ENCODE results near the gene MCF2L2. TPM values are rescaled to one million over a fixed set of nuclear protein-coding genes. Genes with fewer than 3 reads are reported as not detected.

MCF2L2 gene
- total and polyA plus RNA-seq, 9 donors: 0.09 to 0.56 (median 0.24) TPM

GRCh38 chr3:183262875-183263378 lies 165.5 kb downstream of the MCF2L2 start:
- 88% methylated on average over 3 of the region's 3 CpGs for WGBS (ENCODE audit: insufficient coverage)
- no peaks in the 10 kb centered on the region for H3K9me3 ChIP-seq (replicated peaks; ENCODE audit: control insufficient read depth, low read depth, low read length)
- H3K27me3 ChIP-seq (ENCODE audit: control insufficient read depth, insufficient read depth, low read length): no peaks in the 10 kb centered on the region
- DNase-seq: no peak
- peaks cover 15% of the 10 kb centered on the region for H3K4me1 ChIP-seq (ENCODE audit: control insufficient read depth, insufficient read depth, low read length)
- H3K4me3 ChIP-seq (ENCODE audit: low read length): no peak overlapping the region
- H3K27ac ChIP-seq (ENCODE audit: low read length): no peak overlapping the region
- no peaks in the 10 kb centered on the region for H3K36me3 ChIP-seq (ENCODE audit: control insufficient read depth, insufficient read depth, low read length)

DNA sequence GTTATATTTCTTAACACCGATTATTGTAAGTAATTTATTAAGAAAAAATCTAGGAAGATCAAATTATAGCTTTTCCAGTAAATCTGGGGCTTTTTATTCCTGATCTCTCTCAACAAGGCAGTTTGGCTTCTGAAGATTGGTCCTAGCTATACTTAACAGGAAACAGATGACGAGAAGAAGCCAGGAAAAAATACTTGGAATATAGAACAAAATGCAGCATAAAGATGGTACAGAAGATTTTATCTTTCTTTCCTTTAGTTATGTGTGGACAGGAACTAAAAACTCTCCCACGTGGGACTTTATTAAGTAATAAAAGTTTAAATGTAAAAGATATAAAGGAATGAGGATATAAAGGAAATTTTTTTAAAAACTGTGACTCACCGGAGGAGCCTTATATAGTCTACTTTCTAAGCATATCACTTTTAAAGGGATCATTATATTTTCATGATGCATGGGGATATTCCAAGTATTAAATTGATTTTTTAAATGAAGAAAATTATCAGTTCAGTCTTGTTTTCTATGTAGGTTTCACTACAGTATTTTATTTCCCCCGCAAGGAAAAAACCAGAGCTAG lies 167.2 kb downstream of the MCF2L2 start:
- no CpG with 5 or more reads among the region's 5 CpGs for WGBS (ENCODE audit: insufficient coverage)
- H3K9me3 ChIP-seq (replicated peaks; ENCODE audit: control insufficient read depth, low read depth, low read length): no peaks in the 10 kb centered on the region
- H3K36me3 ChIP-seq (ENCODE audit: control insufficient read depth, insufficient read depth, low read length): no peaks in the 10 kb centered on the region
- no peak overlapping the region for H3K4me3 ChIP-seq (ENCODE audit: low read length)
- H3K27me3 ChIP-seq (ENCODE audit: control insufficient read depth, insufficient read depth, low read length): no peaks in the 10 kb centered on the region
- no peak overlapping the region for H3K27ac ChIP-seq (ENCODE audit: low read length)
- peak; percentile 67 for DNase-seq
- peaks cover 10% of the 10 kb centered on the region for H3K4me1 ChIP-seq (ENCODE audit: control insufficient read depth, insufficient read depth, low read length)

DNA sequence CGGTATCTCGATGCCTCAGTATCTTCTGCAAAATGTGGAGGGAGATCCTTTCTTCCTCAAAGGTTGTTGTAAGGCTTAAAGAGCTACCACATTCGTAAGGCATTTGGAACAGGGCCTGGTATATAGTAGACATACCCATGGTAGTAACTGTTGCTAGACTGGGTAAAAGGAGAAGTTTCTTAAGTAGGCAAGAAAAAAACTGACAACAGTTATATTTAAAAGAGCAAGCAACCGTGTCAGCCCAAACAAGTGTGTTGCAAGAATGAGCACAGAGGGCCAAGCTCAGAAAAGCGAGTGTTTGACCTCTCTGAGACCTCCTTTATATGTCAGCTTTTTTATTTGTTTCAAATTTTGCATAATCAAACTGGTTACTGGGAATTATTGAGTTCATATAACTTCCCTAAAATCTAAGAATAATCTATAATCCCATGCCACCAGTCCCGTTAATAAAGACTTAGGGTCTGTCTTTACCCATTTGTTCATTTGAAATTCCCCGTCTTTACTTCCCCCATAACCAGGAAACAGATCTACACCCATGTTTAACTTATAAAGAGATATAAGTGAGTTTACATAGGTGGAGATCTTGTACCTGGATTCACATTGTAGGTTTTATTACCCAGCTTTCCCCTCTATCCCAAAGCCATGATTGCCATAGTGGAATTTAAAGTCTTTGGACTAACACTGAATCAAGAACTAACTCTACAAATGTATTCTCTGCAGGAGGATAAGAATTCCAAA lies 168.1 kb downstream of the MCF2L2 start:
- H3K27me3 ChIP-seq (ENCODE audit: control insufficient read depth, insufficient read depth, low read length): no peaks in the 10 kb centered on the region
- peaks cover 4% of the 10 kb centered on the region for H3K4me1 ChIP-seq (ENCODE audit: control insufficient read depth, insufficient read depth, low read length)
- no peaks in the 10 kb centered on the region for H3K36me3 ChIP-seq (ENCODE audit: control insufficient read depth, insufficient read depth, low read length)
- WGBS (ENCODE audit: insufficient coverage): 70% methylated on average over 2 of the region's 7 CpGs
- no peak overlapping the region for H3K4me3 ChIP-seq (ENCODE audit: low read length)
- peak; percentile 63 for DNase-seq
- H3K27ac ChIP-seq (ENCODE audit: low read length): peak overlapping the region; percentile 22
- H3K9me3 ChIP-seq (replicated peaks; ENCODE audit: control insufficient read depth, low read depth, low read length): no peaks in the 10 kb centered on the region

GRCh38 chr3:183259621-183260020 lies 168.8 kb downstream of the MCF2L2 start:
- Histone ChIP-seq H3K27ac (ENCODE audit: low read length) (peak overlapping the region; percentile 3), H3K9me3 (replicated peaks; ENCODE audit: control insufficient read depth, low read depth, low read length) (no peaks in the 10 kb centered on the region), H3K4me3 (ENCODE audit: low read length) (no peak overlapping the region), H3K36me3 (ENCODE audit: control insufficient read depth, insufficient read depth, low read length) (no peaks in the 10 kb centered on the region), H3K27me3 (ENCODE audit: control insufficient read depth, insufficient read depth, low read length) (no peaks in the 10 kb centered on the region), H3K4me1 (ENCODE audit: control insufficient read depth, insufficient read depth, low read length) (peaks cover 2% of the 10 kb centered on the region)
- no CpG with 5 or more reads among the region's 2 CpGs for WGBS (ENCODE audit: insufficient coverage)
- no peak for DNase-seq

GRCh38 chr3:183259087-183259486 lies 169.3 kb downstream of the MCF2L2 start:
- no peak overlapping the region for H3K4me3 ChIP-seq (ENCODE audit: low read length)
- WGBS (ENCODE audit: insufficient coverage): 75% methylated on average over 1 of the region's 3 CpGs
- H3K36me3 ChIP-seq (ENCODE audit: control insufficient read depth, insufficient read depth, low read length): no peaks in the 10 kb centered on the region
- no peak overlapping the region for H3K27ac ChIP-seq (ENCODE audit: low read length)
- H3K9me3 ChIP-seq (replicated peaks; ENCODE audit: control insufficient read depth, low read depth, low read length): no peaks in the 10 kb centered on the region
- no peak for DNase-seq
- H3K27me3 ChIP-seq (ENCODE audit: control insufficient read depth, insufficient read depth, low read length): no peaks in the 10 kb centered on the region
- H3K4me1 ChIP-seq (ENCODE audit: control insufficient read depth, insufficient read depth, low read length): peaks cover 2% of the 10 kb centered on the region

DNA sequence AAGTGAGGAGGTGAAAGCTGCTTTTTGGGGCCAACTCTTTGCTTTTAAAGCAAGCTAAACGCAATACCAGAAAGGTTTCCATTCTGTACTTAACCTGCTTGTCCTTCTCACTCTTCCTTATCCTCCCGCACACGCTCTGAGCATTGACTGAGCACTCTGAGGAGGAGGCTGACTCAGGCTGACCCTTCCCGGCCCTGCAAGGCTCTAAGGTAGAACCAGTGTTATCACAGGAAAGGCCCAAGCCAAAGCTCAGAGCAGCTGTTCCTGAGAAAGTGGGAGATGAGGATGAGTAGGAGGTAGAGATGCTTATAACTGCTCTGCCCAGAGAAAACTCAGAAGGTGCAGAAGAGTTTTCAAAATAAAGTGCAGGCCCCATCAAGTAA lies 173.1 kb downstream of the MCF2L2 start:
- Histone ChIP-seq H3K4me1 (ENCODE audit: control insufficient read depth, insufficient read depth, low read length) (peaks cover 5% of the 10 kb centered on the region), H3K4me3 (ENCODE audit: low read length) (peak overlapping the region; percentile 89), H3K27me3 (ENCODE audit: control insufficient read depth, insufficient read depth, low read length) (peaks cover 2% of the 10 kb centered on the region), H3K36me3 (ENCODE audit: control insufficient read depth, insufficient read depth, low read length) (no peaks in the 10 kb centered on the region), H3K9me3 (replicated peaks; ENCODE audit: control insufficient read depth, low read depth, low read length) (no peaks in the 10 kb centered on the region), H3K27ac (ENCODE audit: low read length) (no peak overlapping the region)
- peak; percentile 9 for DNase-seq
- WGBS (ENCODE audit: insufficient coverage): 84% methylated on average over 4 of the region's 4 CpGs

- H3K27ac ChIP-seq (ENCODE audit: low read length): peak overlapping the region; percentile 74
- peaks cover 2% of the 10 kb centered on the region for H3K27me3 ChIP-seq (ENCODE audit: control insufficient read depth, insufficient read depth, low read length)
- H3K4me1 ChIP-seq (ENCODE audit: control insufficient read depth, insufficient read depth, low read length): peaks cover 5% of the 10 kb centered on the region
- no peaks in the 10 kb centered on the region for H3K36me3 ChIP-seq (ENCODE audit: control insufficient read depth, insufficient read depth, low read length)
- no peaks in the 10 kb centered on the region for H3K9me3 ChIP-seq (replicated peaks; ENCODE audit: control insufficient read depth, low read depth, low read length)
- WGBS (ENCODE audit: insufficient coverage): 9% methylated on average over 40 of the region's 49 CpGs
- H3K4me3 ChIP-seq (ENCODE audit: low read length): peak overlapping the region; percentile 89
- peak; percentile 11 for DNase-seq
Observed at GRCh38 chr3:183254487-183255347, 173.7 kb downstream of the MCF2L2 start.

- Histone ChIP-seq H3K4me3 (ENCODE audit: low read length) (peak overlapping the region; percentile 89), H3K27ac (ENCODE audit: low read length) (peak overlapping the region; percentile 93), H3K9me3 (replicated peaks; ENCODE audit: control insufficient read depth, low read depth, low read length) (no peaks in the 10 kb centered on the region), H3K36me3 (ENCODE audit: control insufficient read depth, insufficient read depth, low read length) (no peaks in the 10 kb centered on the region), H3K27me3 (ENCODE audit: control insufficient read depth, insufficient read depth, low read length) (peaks cover 2% of the 10 kb centered on the region), H3K4me1 (ENCODE audit: control insufficient read depth, insufficient read depth, low read length) (peaks cover 5% of the 10 kb centered on the region)
- peak; percentile 78 for DNase-seq
- WGBS (ENCODE audit: insufficient coverage): under 1% methylated on average over 102 of the region's 111 CpGs
Observed at GRCh38 chr3:183253528-183254486, 174.6 kb downstream of the MCF2L2 start.

GRCh38 chr3:183252973-183253527 lies 175.4 kb downstream of the MCF2L2 start, which contains the start of gene B3GNT5:
B3GNT5 (plus strand) TSS chr3:183253253; CDS start chr3:183269799, 16,546 bp downstream.
- Histone ChIP-seq H3K4me3 (ENCODE audit: low read length) (peak within 1 kb of the TSS; percentile 89), H3K36me3 (ENCODE audit: control insufficient read depth, insufficient read depth, low read length) (no peaks in the 10 kb centered on the region), H3K27ac (ENCODE audit: low read length) (peak within 1 kb of the TSS; percentile 93), H3K4me1 (ENCODE audit: control insufficient read depth, insufficient read depth, low read length) (peaks cover 5% of the 10 kb centered on the region), H3K27me3 (ENCODE audit: control insufficient read depth, insufficient read depth, low read length) (peaks cover 2% of the 10 kb centered on the region), H3K9me3 (replicated peaks; ENCODE audit: control insufficient read depth, low read depth, low read length) (no peaks in the 10 kb centered on the region)
- WGBS (ENCODE audit: insufficient coverage): 0% methylated on average over 40 of the region's 43 CpGs
- DNase-seq: no peak
